Measurements from ENCODE around the gene ANKFY1.

DNA sequence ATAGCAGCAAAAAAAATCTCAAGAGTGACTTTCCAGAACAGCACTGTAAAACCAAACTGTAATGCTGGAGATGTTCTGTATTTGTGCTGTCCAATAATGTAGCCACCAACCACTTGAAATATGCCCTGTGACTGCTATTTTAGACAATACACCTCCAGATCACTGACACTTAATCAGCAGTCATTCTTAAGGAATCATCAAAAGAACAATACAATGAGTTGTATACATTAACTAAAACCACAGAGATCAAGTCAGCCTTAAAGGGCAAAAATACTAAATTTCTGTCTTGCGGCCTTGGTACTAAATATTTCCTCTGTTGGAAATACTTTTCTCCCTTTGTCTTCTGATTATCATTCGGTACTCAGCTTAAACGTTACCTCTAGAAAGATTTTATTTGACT lies 33.6 kb upstream of the ANKFY1 start:
- TF ChIP-seq, protein P1, sequence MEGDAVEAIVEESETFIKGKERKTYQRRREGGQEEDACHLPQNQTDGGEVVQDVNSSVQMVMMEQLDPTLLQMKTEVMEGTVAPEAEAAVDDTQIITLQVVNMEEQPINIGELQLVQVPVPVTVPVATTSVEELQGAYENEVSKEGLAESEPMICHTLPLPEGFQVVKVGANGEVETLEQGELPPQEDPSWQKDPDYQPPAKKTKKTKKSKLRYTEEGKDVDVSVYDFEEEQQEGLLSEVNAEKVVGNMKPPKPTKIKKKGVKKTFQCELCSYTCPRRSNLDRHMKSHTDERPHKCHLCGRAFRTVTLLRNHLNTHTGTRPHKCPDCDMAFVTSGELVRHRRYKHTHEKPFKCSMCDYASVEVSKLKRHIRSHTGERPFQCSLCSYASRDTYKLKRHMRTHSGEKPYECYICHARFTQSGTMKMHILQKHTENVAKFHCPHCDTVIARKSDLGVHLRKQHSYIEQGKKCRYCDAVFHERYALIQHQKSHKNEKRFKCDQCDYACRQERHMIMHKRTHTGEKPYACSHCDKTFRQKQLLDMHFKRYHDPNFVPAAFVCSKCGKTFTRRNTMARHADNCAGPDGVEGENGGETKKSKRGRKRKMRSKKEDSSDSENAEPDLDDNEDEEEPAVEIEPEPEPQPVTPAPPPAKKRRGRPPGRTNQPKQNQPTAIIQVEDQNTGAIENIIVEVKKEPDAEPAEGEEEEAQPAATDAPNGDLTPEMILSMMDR (IDR thresholded peaks at IDR 0.05; ENCODE audit: low read length): no peak
- no peak for TF ChIP-seq EZH2 (optimal IDR thresholded peaks at IDR 0.05; ENCODE audit: low read depth, low read length)
- TF ChIP-seq EZH2phosphoT487 (IDR thresholded peaks at IDR 0.05; ENCODE audit: low read length): no peak
